A549 treated with AZD9567 at 1 μM for 4 hours (cell line): ENCODE measurements around the gene SERTM2. TPM values are rescaled to one million over a fixed set of nuclear protein-coding genes. Genes with fewer than 3 reads are reported as not detected.

Experiments
- total RNA-seq: library from RNA; stranded (reverse); fragments of 200-300 nt; extraction: Qiagen RNA extraction; gene quantifications from 5 replicates; pipeline ENCODE4 v1.2.3, GENCODE V29; 2022; ENCODE audit not compliant: insufficient read depth

SERTM2 gene
- total RNA-seq: not detected in 5 replicates

GRCh38 chrX:111511477-111511876 is at the start of gene SERTM2:
Gene SERTM2 (plus strand): TSS chrX:111511645. CDS start chrX:111518858, 7,213 bp downstream.

Other genes with a start within 250 kb of the SERTM2 start
- not detected in 5 replicates for gene CAPN6, start 241.2 kb upstream of the SERTM2 start, total RNA-seq
- gene DCX, start 99.5 kb upstream of the SERTM2 start, total RNA-seq: not detected in 5 replicates
- 53.3 to 71.3 TPM (median 57.1 TPM) in 5 replicates for gene ALG13, start 169.5 kb downstream of the SERTM2 start, total RNA-seq